ENCODE measurements around the gene ASTN2.

GRCh38 chr9:116639251-116639741, 775.6 kb downstream of the ASTN2 start:
- TF ChIP-seq EZH2 (IDR thresholded peaks at IDR 0.05; ENCODE audit: insufficient read depth, poor library complexity, severe bottlenecking) (no peak), EZH2phosphoT487 (IDR thresholded peaks at IDR 0.05; ENCODE audit: insufficient read depth, low read depth) (no peak)

Measured in GM23248 (cell line).